OCI-LY3 (cell line): ENCODE results near the gene FCMR.

ENCODE experiments used
- CTCF ChIP-seq: fragments of 200-600, 300-600 bp; sonication (generic); IDR thresholded peaks from 2 replicates; pipeline ENCODE4 v1.5.1; 2014; ENCODE audit warnings: antibody characterized with exemption, low read length, low read depth
- EZH2phosphoT487 ChIP-seq: fragments of 200-600 bp; shearing (Covaris generic); IDR thresholded peaks from 2 replicates; pipeline ENCODE4 v1.6.1; 2018; ENCODE audit warnings: antibody characterized with exemption, mixed run types, low read depth

- TF ChIP-seq CTCF (no peak), EZH2phosphoT487 (no peak)
Measured at GRCh38 chr1:206932177-206932576, 10.4 kb upstream of the FCMR start.
